Left forelimb (tissue), 1 donor: ENCODE measurements around the gene LRRC23.
"Not testable (repeated sequence)": the region's sequence is repeated elsewhere in the genome, so short reads cannot be mapped to it uniquely, and the experiment has no call there.

Experiments
- DNase-seq: peaks from one replicate; pipeline ENCODE4 v3.0.0-alpha.2; 2018; ENCODE audit warnings: low spot score

Gene LRRC23

DNA sequence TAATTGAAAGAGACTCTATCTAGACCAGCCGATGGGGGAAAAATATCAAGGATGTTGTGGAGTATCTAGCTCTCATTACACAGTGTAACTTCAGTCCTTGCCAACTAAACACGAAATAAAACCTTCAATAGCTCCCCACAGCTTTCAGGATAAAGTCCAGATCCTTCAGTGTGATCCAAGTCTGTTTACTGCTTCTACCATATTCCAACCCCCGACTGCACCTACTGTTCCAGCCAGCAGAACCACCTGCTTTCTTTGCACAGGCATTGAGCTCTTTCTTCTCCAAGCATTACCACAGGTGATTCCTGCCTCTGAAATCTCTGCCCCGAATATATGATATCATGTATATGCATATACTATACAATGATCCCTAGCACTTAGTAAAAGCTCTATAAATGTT, 2.2 kb upstream of the LRRC23 start:
- no peak for DNase-seq

DNA sequence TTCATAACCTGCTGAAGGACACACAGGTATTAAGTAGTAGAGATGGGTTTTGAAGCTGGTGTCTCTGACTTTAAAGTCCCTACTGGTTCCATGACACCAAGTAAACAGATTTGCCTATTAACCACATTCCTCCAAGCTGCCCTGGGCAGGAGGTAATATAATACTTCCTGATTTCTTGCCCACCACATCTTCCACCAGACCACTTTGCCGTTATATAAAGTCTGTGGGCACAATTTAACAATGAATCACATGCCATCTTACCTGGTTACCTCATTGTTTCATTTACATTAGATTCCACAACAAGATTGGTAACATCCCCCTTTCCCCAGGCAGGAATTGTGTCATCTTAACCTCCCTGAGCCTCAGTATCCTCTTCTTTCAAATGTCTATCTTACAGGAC, 900 bp upstream of the LRRC23 start:
- no peak for DNase-seq

DNA sequence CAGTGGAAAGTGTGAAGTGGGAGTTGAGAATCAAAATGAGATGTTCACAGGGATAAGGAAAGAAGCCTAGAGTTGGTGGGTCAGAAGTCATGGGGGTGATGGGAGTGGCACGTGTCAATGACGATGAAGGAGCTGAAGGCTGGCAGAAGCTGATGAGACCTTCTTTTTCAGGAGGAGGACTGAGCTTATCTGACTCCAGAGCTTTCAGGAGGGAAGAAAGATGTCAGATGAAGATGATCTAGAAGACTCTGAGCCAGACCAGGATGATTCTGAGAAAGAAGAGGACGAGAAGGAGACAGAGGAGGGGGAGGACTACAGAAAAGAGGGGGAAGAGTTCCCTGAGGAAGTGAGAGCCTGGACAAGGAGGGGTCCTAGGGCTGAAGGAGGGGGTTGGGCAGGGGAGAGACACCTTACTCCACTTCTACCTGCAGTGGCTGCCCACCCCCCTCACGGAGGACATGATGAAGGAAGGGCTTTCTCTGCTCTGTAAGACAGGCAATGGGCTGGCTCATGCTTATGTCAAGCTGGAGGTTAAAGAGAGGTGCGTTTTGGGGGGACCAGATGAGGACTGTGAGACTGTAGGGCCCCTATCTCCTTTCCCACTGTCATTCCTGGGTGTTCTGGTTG, 905 bp downstream of the LRRC23 start:
- no peak for DNase-seq

DNA sequence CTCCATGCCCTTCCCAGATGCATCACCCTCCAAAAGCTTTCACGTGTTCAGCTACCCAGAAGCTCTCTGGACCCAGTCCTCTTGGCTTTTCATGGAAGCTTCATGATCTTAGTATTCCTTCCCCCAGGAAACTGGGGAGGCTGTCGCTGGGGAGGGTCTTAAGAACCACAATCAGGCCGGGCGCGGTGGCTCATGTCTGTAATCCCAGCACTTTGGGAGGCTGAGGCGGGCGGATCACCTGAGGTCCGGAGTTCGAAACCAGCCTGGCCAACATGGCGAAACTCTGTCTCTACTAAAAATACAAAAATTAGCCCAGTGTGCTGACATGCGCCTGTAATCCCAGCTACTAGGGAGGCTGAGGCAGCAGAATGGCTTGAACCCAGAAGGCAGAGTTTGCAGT, 3.5 kb downstream of the LRRC23 start:
- not testable (repeated sequence) for DNase-seq

DNA sequence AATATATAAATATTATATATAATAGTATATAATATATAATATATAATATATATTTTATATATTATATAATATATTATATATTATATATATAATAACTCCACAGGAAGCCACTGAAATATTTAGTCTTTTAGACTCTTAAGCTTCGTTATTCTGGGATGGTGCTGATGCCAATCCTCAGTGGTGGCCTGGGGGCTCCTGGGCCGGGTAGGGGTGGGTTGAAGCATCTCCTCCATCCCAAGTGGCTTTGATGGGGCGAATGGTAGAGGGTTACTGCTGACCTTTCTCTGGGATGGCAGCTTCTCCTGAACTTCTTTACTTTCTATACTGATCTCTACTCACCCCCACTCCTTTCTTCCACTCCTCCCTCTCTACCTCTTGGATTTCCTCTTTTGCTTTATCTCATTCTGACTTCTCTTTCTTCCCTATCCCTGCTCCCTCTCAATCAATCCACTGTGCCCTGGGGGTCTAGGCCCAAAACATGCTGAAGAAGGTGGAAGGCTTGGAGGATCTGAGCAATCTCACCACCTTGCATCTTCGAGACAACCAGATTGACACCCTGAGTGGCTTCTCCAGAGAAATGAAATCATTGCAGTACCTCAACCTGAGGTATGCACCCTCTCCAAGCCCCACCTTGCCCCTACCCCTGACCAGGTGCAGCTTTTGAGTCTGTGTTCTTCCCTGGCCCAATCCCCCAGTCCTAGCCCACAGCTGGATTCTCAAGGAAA, 5.0 kb downstream of the LRRC23 start:
- no peak for DNase-seq

DNA sequence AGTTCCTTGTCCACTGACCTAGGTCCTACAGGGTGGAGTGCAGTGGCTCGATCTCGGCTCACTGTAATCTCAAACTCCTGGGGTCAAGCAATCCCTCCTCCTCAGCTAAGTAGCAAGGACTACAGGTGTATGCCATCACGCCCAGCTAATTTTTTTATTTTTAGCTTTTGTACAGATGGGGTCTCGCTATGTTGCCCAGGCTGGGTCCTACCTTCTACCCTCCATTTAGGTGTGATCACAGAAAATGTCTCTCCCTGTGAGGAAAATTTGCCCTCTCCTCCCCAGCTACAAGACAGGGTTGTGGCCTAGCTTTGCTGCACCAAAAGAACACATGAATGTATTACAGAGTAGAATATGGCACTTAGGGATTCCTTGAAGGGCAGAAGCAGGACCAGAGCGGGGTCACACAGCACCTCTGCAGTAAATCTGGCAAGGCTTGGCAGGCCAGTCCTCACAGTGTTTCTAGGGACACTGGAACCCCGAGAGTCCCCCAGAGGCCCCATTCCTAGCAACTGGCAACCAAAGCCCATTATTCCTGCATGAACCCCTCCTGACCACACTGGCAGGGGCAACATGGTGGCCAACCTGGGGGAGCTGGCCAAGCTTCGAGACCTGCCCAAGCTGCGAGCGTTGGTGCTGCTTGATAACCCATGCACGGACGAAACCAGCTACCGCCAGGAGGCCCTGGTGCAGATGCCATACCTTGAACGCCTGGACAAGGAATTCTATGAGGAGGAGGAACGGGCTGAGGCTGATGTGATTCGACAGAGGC, 7.7 kb downstream of the LRRC23 start:
- DNase-seq: no peak

DNA sequence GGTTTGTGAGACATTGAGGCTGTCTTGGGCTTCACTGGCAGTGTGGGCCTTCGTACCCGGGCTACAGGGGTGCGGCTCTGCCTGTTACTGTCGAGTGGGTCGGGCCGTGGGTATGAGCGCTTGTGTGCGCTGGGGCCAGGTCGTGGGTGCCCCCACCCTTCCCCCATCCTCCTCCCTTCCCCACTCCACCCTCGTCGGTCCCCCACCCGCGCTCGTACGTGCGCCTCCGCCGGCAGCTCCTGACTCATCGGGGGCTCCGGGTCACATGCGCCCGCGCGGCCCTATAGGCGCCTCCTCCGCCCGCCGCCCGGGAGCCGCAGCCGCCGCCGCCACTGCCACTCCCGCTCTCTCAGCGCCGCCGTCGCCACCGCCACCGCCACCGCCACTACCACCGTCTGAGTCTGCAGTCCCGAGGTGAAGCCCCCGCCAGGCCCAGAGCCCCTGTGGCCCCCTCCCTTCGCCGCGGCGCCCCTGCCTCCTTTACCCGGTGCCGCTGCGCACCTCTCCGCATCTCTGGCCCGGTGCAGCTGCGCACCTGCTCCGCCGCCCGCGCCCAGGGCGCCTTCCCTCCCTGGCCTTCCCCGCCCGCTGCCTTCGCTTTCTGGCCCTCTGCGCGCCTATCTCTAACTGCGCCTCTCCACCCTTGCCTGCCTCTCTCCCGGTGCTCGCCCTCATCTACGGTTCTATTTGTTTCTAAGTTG, 9.8 kb downstream of the LRRC23 start, which contains the start of gene ENO2:
TSS of gene ENO2 (plus strand) at position 335 of the 701 bp plus-strand sequence. CDS start 1,253 bp downstream, outside the sequence.
- DNase-seq: no peak

DNA sequence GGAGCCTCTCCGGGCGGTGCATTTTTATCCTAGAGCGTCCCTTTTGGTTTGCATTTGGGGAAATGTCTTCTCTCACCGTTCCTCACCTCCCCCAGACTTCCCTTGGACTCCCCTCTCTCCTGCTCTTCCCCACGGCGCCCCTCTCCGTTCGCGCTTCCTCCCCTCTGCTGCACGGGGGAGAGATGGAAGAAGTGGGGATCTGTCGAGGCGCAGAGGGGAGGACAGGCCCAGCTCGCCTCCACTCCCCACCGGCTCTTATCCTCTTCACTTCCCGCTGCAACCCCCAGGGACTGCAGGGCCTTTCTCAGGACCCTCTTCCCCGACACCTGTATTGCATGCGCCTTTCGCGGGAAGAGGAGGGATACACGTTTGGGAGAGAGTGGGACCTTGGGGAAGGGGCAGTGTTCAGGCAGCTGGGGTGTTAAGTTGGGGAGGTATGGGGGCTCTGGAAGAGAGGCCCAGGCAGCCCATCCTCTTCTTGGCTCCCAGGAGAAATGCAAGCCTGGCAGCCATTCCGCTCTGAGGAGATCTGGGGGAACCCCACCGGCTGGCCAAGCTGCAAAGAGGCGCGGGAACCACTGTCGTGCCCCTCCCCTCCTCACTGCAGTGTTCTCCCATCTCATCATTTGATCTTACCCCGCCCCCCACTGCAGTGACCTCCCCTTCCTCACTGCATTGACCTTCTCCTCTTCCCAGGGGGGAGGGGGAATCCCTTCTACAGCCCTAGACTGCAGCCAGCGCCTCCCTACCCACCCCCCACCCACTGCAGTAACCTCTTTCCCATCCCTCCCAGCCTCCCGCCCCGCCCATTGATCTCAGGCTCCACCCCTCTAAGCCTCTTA, 10.5 kb downstream of the LRRC23 start:
- DNase-seq: no peak

DNA sequence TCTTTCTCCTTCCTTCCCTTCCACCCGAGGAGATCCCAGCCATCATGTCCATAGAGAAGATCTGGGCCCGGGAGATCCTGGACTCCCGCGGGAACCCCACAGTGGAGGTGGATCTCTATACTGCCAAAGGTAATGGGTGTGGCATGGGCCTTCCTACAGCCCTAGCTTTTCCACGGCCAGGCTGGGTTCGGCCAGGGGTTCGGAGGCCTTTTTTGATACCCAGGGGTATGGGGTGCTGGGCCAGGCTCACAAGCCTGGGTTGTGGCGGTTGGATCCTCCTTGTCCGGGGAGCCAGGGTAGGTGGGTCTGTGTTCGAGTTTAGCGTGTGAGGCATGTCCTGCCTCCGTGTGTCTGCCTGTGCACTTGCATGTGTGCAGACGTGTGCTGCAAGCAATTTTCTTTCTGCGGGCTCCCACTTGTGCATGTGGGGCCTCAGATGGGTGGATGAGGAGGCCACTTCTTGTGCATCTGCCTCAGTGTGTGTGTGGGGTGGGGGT, 11.2 kb downstream of the LRRC23 start:
- no peak for DNase-seq

DNA sequence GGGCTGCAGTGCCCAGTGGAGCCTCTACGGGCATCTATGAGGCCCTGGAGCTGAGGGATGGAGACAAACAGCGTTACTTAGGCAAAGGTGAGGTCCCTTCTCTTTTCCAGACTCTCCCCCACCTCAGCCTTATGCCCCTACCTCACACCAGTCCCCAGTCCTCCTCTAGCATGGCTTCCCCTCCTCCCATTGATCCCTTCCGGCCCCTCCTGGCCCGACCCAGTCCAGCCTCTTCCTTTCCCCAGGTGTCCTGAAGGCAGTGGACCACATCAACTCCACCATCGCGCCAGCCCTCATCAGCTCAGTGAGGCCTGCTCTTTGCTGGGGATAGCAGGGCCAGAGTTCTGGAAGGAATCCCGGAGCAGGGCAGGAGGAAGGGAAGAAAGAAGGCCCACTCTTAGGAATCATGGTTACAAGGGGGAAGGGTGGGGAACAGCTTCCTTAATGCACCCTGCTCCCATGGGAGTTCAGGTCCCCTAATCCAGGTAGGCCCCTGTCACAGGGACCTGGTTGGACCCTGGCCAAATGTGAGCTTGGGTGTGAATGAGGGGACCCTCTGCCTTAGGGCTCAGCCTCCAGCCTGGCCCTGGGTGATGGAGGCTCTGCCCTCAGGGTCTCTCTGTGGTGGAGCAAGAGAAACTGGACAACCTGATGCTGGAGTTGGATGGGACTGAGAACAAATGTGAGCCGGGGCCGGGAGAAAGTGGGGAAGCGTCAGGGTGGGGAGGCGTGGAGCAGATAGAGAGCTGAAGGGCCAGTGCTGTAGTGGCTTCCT, 12.0 kb downstream of the LRRC23 start:
- DNase-seq: no peak

DNA sequence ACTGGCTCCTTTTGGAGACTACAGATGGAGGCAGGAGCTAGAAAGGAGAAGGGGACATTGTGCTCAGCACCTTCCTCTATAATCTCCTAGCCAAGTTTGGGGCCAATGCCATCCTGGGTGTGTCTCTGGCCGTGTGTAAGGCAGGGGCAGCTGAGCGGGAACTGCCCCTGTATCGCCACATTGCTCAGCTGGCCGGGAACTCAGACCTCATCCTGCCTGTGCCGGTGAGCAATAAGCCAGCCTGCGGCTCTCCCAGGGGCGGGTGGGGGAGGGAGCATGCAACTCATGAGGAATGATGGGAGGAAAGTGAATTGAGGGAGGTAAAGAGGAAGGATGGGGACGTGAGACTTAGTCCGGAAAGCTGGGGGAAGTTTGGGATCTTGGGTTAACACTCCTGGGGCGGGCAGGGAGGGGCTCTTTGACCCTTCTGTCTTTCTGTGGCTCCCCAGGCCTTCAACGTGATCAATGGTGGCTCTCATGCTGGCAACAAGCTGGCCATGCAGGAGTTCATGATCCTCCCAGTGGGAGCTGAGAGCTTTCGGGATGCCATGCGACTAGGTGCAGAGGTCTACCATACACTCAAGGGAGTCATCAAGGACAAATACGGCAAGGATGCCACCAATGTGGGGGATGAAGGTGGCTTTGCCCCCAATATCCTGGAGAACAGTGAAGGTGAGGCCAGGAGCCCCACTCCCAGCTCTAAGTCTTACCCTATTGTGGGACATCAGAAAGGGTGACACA, 13.0 kb downstream of the LRRC23 start:
- DNase-seq: no peak

DNA sequence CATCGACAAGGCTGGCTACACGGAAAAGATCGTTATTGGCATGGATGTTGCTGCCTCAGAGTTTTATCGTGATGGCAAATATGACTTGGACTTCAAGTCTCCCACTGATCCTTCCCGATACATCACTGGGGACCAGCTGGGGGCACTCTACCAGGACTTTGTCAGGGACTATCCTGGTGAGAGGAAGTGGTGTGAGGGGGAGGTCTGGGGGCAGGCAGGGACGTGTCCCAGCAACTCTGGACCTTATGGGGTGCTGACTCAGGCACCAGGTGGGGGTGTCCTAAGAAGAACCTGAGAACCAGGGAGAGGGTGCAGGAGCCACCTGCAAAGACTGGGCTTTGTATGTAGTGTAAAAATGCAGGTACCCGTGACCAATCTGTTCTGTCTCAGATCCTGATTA, 15.0 kb downstream of the LRRC23 start:
- DNase-seq: no peak

DNA sequence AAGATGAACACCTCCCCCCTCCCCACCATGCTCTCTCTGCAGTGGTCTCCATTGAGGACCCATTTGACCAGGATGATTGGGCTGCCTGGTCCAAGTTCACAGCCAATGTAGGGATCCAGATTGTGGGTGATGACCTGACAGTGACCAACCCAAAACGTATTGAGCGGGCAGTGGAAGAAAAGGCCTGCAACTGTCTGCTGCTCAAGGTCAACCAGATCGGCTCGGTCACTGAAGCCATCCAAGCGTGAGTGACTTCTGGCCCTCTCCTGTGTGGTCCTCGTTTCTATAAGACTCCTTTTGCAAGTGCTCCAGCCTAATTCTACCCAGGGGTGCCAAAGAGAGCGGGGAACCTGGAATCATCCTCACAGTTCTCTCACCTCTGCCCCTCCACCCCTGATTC, 16.9 kb downstream of the LRRC23 start:
- no peak for DNase-seq

DNA sequence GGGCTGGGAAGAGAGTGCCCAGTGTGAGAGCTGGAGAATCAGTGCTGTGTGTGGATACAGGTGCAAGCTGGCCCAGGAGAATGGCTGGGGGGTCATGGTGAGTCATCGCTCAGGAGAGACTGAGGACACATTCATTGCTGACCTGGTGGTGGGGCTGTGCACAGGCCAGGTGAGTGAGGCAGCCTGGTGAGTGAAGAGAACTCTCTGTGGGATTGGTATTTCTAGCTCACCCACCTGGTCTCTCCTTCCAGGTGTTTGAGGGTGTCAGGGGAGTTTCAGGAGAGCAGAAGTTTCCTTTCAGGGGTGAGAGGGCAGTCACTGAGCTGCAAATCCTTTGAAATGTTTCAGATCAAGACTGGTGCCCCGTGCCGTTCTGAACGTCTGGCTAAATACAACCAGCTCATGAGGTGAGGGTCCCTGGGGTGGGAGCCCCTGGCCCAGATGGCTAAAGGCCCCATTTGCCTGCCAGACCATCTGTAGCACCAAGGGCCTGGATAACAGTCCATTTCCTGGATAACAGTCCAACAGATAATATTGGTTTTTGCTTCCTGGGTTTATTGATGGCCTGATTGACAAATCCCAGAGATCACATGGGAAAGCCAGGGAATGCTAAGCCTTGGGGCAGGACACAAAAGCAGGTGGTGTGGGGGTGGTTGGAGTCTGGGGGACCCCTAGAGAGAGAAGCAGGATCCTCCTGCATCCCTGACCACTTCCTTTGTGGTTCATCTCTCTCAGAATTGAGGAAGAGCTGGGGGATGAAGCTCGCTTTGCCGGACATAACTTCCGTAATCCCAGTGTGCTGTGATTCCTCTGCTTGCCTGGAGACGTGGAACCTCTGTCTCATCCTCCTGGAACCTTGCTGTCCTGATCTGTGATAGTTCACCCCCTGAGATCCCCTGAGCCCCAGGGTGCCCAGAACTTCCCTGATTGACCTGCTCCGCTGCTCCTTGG, 17.6 kb downstream of the LRRC23 start:
- no peak for DNase-seq

DNA sequence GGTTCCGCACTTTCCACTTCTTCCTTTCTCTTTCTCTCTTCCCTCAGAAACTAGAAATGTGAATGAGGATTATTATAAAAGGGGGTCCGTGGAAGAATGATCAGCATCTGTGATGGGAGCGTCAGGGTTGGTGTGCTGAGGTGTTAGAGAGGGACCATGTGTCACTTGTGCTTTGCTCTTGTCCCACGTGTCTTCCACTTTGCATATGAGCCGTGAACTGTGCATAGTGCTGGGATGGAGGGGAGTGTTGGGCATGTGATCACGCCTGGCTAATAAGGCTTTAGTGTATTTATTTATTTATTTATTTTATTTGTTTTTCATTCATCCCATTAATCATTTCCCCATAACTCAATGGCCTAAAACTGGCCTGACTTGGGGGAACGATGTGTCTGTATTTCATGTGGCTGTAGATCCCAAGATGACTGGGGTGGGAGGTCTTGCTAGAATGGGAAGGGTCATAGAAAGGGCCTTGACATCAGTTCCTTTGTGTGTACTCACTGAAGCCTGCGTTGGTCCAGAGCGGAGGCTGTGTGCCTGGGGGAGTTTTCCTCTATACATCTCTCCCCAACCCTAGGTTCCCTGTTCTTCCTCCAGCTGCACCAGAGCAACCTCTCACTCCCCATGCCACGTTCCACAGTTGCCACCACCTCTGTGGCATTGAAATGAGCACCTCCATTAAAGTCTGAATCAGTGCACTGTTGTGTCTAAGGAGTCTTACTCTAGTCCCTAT, 18.5 kb downstream of the LRRC23 start:
- DNase-seq: no peak

DNA sequence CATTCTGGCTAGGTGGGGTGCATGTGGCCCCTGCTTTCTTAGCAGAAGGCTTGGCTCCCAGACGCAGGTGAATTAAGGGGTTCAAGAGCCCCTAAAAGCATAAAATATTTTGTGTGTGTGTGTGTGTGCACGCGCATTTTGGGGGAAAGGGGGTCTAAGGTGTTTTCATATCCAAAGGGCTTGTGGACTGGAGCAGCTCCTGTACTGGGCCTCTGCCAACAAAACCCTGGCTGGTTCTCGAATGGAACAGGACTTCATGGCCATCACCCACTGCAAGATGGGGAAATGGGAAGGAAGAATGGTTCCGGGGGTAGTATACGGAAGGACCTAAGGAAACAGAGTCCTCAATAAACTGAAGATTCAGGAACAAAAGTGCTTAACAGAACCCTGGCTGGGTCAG, 19.2 kb downstream of the LRRC23 start:
- DNase-seq: no peak

DNA sequence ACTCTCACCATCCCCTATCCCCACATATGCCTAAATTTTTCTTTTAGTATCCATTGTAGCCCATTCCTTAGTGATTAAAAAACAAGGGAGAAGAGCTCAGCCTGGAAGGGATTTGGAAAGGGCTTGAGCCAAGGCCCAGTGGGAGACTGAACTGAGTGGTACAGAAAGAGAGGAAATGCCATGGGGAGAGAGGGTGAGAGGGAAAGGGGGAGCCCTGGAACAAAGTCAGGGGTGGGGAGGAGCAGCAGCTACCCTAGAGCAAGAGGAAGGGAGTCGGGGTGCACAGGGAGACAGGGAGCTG, 20.6 kb downstream of the LRRC23 start:
- DNase-seq: no peak
